Rectal smooth muscle tissue (tissue), 1 donor: ENCODE data around the gene ZNF217.
"Not testable (repeated sequence)": the region's sequence is repeated elsewhere in the genome, so short reads cannot be mapped to it uniquely, and the experiment has no call there.

ENCODE experiments used
- H3K27ac ChIP-seq: one replicate; pipeline ENCODE4 v1.7.0; 2013; ENCODE audit warnings: low read depth, low read length, inconsistent platforms
- H3K27me3 ChIP-seq: one replicate; pipeline ENCODE4 v1.7.0; 2013; ENCODE audit warnings: low read length; ENCODE audit not compliant: control insufficient read depth, insufficient read depth
- H3K36me3 ChIP-seq: one replicate; pipeline ENCODE4 v1.7.0; 2013; ENCODE audit warnings: low read length; ENCODE audit not compliant: control insufficient read depth, insufficient read depth
- H3K4me1 ChIP-seq: one replicate; pipeline ENCODE4 v1.7.0; 2013; ENCODE audit warnings: low read length; ENCODE audit not compliant: control insufficient read depth, insufficient read depth
- H3K4me3 ChIP-seq: one replicate; pipeline ENCODE4 v1.7.0; 2013; ENCODE audit warnings: low read length
- H3K9ac ChIP-seq: one replicate; pipeline ENCODE4 v1.7.0; 2013; ENCODE audit warnings: low read length

The ZNF217 gene

DNA sequence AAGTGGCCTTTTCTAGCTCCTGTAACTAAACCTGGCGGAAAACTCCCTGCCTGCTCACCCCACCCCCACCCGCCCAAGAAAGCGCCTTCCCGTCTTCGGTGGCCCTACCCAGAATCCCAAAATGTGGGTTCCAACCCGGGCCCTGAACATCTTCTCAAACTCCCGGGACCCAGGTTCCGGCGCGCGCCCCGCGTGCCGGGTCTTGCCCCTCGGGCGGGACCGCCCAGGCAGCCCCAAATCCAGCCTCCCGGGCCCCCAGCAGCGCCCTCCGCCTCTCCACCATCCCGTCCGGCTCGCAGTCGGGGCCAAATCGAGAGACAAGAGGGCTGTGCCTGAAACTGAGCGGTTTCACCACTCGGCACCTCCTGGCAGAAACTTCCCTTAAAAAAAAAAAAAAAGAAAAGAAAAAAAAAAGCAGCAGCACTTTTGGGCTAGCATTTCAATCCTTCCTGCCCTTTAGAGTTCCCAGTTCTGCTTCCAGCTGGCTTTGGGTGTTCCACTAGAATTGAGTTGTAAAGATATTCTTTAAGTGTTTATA is 1.1 kb downstream of the ZNF217 start:
- H3K27me3 ChIP-seq, H3K4me1 ChIP-seq, H3K36me3 ChIP-seq, H3K9ac ChIP-seq: not testable (repeated sequence)
- peak overlapping the region; percentile 60 for H3K4me3 ChIP-seq
- peak overlapping the region; percentile 88 for H3K27ac ChIP-seq

- Histone ChIP-seq H3K4me3 (peak overlapping the region; percentile 60), H3K27ac (peak overlapping the region; percentile 88)
- H3K9ac ChIP-seq, H3K36me3 ChIP-seq, H3K4me1 ChIP-seq, H3K27me3 ChIP-seq: not testable (repeated sequence)
These were observed 1.6 kb downstream of the ZNF217 start for GRCh38 chr20:53591941-53592441.

DNA sequence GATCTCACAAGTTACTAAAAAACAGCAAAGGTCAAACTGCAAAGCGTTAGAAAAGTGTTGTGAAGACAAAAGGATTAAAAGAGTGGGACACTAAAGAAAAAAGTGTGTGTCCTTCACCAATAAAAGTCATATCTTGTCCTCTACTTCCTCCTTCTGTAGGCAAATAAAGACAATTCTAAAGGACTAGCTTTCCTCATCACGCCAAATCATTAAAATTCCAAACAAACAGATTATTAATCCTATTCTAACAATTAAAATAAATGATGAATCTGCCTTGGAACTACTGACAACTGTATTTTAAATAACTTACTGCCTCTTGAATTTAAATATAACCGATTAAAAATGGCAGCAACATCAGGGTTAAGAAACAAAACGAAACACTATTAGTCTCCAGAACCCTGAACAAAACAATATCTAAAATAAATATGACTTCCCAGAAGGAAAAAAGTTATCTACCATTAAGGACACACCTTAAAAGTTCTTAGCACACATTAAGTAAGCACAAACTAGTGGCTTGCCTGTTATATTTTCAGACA is 2.4 kb downstream of the ZNF217 start:
- not testable (repeated sequence) for H3K4me1 ChIP-seq, H3K27me3 ChIP-seq, H3K36me3 ChIP-seq, H3K9ac ChIP-seq
- peak overlapping the region; percentile 44 for H3K4me3 ChIP-seq
- H3K27ac ChIP-seq = peak overlapping the region; percentile 14

- not testable (repeated sequence) for H3K4me3 ChIP-seq, H3K27ac ChIP-seq, H3K27me3 ChIP-seq, H3K4me1 ChIP-seq, H3K9ac ChIP-seq, H3K36me3 ChIP-seq
These were observed 3.0 kb downstream of the ZNF217 start for GRCh38 chr20:53590608-53591007.

DNA sequence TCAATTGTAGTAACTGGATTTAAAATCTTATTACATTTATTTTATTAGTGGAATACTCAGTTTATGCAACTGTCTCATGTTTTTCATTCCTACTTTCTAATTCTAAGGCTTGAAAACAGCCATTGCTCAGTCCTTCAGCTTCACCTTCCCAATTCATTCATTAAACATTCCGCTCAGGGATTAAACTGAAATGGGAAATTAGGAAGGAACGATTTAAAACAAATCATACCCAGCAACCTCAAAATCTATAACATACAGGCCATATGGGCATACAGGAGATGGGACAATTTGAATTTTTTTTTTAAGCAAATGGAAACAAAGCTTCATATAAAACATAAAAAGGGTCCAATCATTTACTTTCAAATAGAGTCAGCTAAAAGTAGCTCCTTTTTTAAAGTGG is 3.5 kb downstream of the ZNF217 start:
- H3K27me3 ChIP-seq, H3K4me3 ChIP-seq, H3K27ac ChIP-seq, H3K4me1 ChIP-seq, H3K36me3 ChIP-seq, H3K9ac ChIP-seq: not testable (repeated sequence)

GRCh38 chr20:53589321-53590065 is 4.1 kb downstream of the ZNF217 start:
- not testable (repeated sequence) for H3K4me1 ChIP-seq, H3K27ac ChIP-seq, H3K27me3 ChIP-seq, H3K4me3 ChIP-seq, H3K9ac ChIP-seq, H3K36me3 ChIP-seq

DNA sequence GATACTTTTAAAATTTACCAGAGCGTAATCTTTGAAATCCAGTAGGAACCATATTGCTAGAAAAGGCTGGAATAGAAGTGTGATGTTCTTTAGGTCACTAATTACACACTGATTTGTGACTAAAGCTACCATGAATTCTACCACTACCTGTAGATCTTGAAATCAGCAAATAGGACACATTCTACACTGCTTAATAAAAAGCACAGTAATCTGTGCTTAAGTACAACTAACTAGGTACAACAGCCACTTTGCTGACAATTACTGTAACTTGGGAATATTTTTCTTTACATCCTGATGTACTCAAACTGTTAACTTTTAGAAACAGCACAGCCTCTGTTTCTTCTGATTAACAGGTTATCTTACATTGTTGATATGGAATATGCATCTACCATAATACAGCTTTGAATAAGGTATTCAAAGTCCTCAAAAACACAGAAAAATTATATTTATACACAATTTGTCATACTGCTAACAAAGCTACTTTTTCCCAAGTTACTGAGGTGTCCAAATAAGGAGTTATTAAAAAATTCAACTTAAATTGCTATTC is 6.4 kb downstream of the ZNF217 start:
- not testable (repeated sequence) for H3K36me3 ChIP-seq, H3K27ac ChIP-seq, H3K9ac ChIP-seq, H3K27me3 ChIP-seq, H3K4me3 ChIP-seq, H3K4me1 ChIP-seq

DNA sequence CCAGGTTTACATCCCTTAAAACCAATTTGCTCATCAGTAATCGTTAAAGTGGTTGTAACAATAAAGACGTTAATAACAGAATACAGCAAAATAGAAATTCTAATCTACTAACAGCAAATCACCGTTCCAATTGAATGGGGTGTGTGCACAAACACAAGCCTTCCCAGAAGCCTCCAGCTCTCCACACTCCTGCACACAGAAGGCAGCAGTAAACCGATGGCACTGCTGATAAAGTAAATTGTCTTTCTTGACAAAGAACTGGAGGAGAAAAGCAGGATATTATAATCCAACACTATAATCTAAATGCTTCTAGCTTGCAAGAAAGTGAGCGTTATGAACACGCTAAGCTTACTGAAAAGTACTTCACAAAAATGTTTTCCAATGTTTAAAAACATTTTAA is 7.0 kb downstream of the ZNF217 start:
- Histone ChIP-seq H3K4me1 (no peaks in the 10 kb centered on the region), H3K27ac (no peak overlapping the region), H3K36me3 (peaks cover 10% of the 10 kb centered on the region), H3K4me3 (no peak overlapping the region), H3K27me3 (no peaks in the 10 kb centered on the region), H3K9ac (no peak overlapping the region)

- H3K27me3 ChIP-seq, H3K9ac ChIP-seq, H3K27ac ChIP-seq, H3K4me3 ChIP-seq, H3K4me1 ChIP-seq: not testable (repeated sequence)
- peaks cover 10% of the 10 kb centered on the region for H3K36me3 ChIP-seq
These were observed 7.7 kb downstream of the ZNF217 start for GRCh38 chr20:53585910-53586309.

DNA sequence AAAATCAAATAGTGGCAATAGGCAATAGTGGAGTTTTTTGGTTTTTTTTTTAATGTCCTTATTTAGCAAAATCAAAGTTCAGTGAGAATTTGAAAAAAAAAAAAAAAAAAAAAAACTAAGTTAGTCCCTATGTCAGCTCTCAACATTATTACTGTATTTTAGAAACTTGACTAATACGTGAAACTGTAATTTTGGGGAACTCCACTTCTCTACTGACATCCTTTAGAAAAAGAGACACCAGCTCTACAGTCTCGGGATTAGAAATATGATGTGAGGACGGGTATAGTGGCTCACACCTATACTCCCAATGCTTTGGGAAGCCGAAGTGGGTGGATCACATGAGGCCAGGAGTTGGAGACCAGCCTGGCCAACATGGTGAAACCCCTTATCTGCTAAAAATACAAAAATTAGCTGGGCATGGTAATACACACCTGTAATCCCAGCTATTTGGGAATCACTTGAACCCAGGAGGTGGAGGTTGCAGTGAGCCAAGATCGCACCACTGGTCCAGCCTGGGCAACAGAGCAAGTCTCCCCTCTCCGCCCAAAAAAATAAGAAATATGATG is 8.6 kb downstream of the ZNF217 start:
- not testable (repeated sequence) for H3K4me1 ChIP-seq, H3K27me3 ChIP-seq, H3K9ac ChIP-seq, H3K27ac ChIP-seq, H3K4me3 ChIP-seq
- peaks cover 10% of the 10 kb centered on the region for H3K36me3 ChIP-seq

- H3K4me3 ChIP-seq, H3K27me3 ChIP-seq, H3K9ac ChIP-seq, H3K4me1 ChIP-seq, H3K27ac ChIP-seq: not testable (repeated sequence)
- peaks cover 10% of the 10 kb centered on the region for H3K36me3 ChIP-seq
These were observed 9.1 kb downstream of the ZNF217 start for GRCh38 chr20:53584550-53584913.

- not testable (repeated sequence) for H3K4me1 ChIP-seq, H3K9ac ChIP-seq, H3K27me3 ChIP-seq, H3K27ac ChIP-seq, H3K4me3 ChIP-seq
- H3K36me3 ChIP-seq = peaks cover 10% of the 10 kb centered on the region
These were observed 9.7 kb downstream of the ZNF217 start for GRCh38 chr20:53583660-53584549.
